ENCODE measurements around the gene F3. TPM values are rescaled to one million over a fixed set of nuclear protein-coding genes. Genes with fewer than 3 reads are reported as not detected.

Gene F3
- total and polyA plus RNA-seq, 2 of the 13 experiments (the other 11 are each of a cell fraction or from before 2014, with no cell fraction given) = 5.8 to 9.0 TPM

- ChIA-PET CTCF (ENCODE audit: low intra/inter-chr PET ratio, low total read pairs) (no interaction called here), POLR2A (no interaction called here)
- TF ChIP-seq ZNF484 (CRISPR knock-in tag; IDR thresholded peaks at IDR 0.05; ENCODE audit: borderline replicate concordance, low read depth) (no peak), ZNF703 (CRISPR knock-in tag; IDR thresholded peaks at IDR 0.05; ENCODE audit: borderline replicate concordance) (no peak), KDM2A (CRISPR knock-in tag; IDR thresholded peaks at IDR 0.05; ENCODE audit: borderline replicate concordance, low read depth) (no peak), ZNF589 (CRISPR knock-in tag; conservative IDR thresholded peaks at IDR 0.05) (no peak)
- no peaks in the 10 kb centered on the region for H3K36me3 ChIP-seq (replicated peaks in 1 of 2; ENCODE audit: control insufficient read depth in 1 of 2, insufficient read depth in 2 of 2, low read length in 2 of 2)
- H2AFZ ChIP-seq (ENCODE audit: low read length) = no peak overlapping the region
- no peak overlapping the region for H3K27ac ChIP-seq (ENCODE audit: extremely low read length, insufficient read depth, low read length)
- no peak overlapping the region for H3K9ac ChIP-seq (ENCODE audit: insufficient read depth, low read depth, low read length)
- FAIRE-seq = no peak
- ATAC-seq = peak; percentile 34; the same call in 1 of the 3 replicates
- H3K9me3 ChIP-seq (ENCODE audit: low read length) = no peaks in the 10 kb centered on the region
- H3K4me2 ChIP-seq (ENCODE audit: low read depth, low read length) = no peak overlapping the region
- H3K4me3 ChIP-seq (replicated peaks in 1 of 3; ENCODE audit: insufficient read depth in 1 of 3, low read depth in 2 of 3, low read length in 3 of 3) = no peak overlapping the region
- no TSS peak for BruUV-seq (replicated peaks)
- 32% methylated on average over 4 of the region's 4 CpGs for WGBS (ENCODE audit: low lambda C conversion rate)
- peaks cover 8% of the 10 kb centered on the region; the same call in 1 of the 2 replicates for H3K4me1 ChIP-seq (ENCODE audit: insufficient read depth, low read length)
- intact Hi-C loops (cut with micrococcal nuclease; ENCODE audit: unreplicated experiment) = no loop called here
- no peak for DNase-seq (ENCODE audit: low spot score)
- H3K27me3 ChIP-seq (ENCODE audit: control insufficient read depth in 1 of 2, insufficient read depth in 2 of 2, low read length in 2 of 2) = peaks cover 0 to 17% of the 10 kb centered on the region in 2 experiments; a peak in 3 of 5 replicates
- in situ Hi-C loops (cut with HindIII; ENCODE audit: extremely low pct_ligation_motif_present, low pct_unique_long_range_greater_than_20kb) = no loop called here
- no peaks in the 10 kb centered on the region for H3K79me2 ChIP-seq (ENCODE audit: insufficient read depth, low read length)
- no peaks in the 10 kb centered on the region for H4K20me1 ChIP-seq (ENCODE audit: insufficient read depth, low read length)
These were observed 48.2 kb upstream of the F3 start for GRCh38 chr1:94589728-94590127.

GRCh38 chr1:94582565-94582964 lies 41.0 kb upstream of the F3 start:
- ATAC-seq (no peak), FAIRE-seq (no peak), DNase-seq (ENCODE audit: low spot score) (no peak)
- TF ChIP-seq HHEX (CRISPR knock-in tag; IDR thresholded peaks at IDR 0.05) = no peak
- TF ChIP-seq MZF1 (CRISPR knock-in tag; IDR thresholded peaks at IDR 0.05; ENCODE audit: borderline replicate concordance) = no peak
- no peak for TF ChIP-seq FOXP1 (IDR thresholded peaks at IDR 0.05)
- no peak for TF ChIP-seq FOXP1 (CRISPR knock-in tag; IDR thresholded peaks at IDR 0.05)
- TF ChIP-seq NFYC (CRISPR knock-in tag; IDR thresholded peaks at IDR 0.05) = no peak
- no peak for TF ChIP-seq ZNF547 (CRISPR knock-in tag; IDR thresholded peaks at IDR 0.05)
- no peak for TF ChIP-seq SRY (CRISPR knock-in tag; IDR thresholded peaks at IDR 0.05)
- TF ChIP-seq SNAPC4 (CRISPR knock-in tag; IDR thresholded peaks at IDR 0.05) = no peak
- no peak for TF ChIP-seq HIVEP1 (CRISPR knock-in tag; IDR thresholded peaks at IDR 0.05)
- no peak for TF ChIP-seq PBX3 (CRISPR knock-in tag; IDR thresholded peaks at IDR 0.05; ENCODE audit: borderline replicate concordance)
- no TSS peak for BruUV-seq (replicated peaks)
- Histone ChIP-seq H3K27ac (ENCODE audit: extremely low read length, insufficient read depth, low read length) (no peak overlapping the region), H3K9ac (ENCODE audit: insufficient read depth, low read depth, low read length) (no peak overlapping the region), H3K36me3 (replicated peaks in 1 of 2; ENCODE audit: control insufficient read depth in 1 of 2, insufficient read depth in 2 of 2, low read length in 2 of 2) (no peaks in the 10 kb centered on the region), H4K20me1 (ENCODE audit: insufficient read depth, low read length) (no peaks in the 10 kb centered on the region), H3K4me3 (replicated peaks in 1 of 3; ENCODE audit: insufficient read depth in 1 of 3, low read depth in 2 of 3, low read length in 3 of 3) (no peak overlapping the region), H3K4me2 (ENCODE audit: low read depth, low read length) (no peak overlapping the region), H3K9me3 (ENCODE audit: low read length) (no peaks in the 10 kb centered on the region), H3K27me3 (ENCODE audit: control insufficient read depth in 1 of 2, insufficient read depth in 2 of 2, low read length in 2 of 2) (peaks cover 0 to 3% of the 10 kb centered on the region in 2 experiments; a peak in 1 of 5 replicates), H2AFZ (ENCODE audit: low read length) (no peak overlapping the region), H3K79me2 (ENCODE audit: insufficient read depth, low read length) (no peaks in the 10 kb centered on the region), H3K4me1 (ENCODE audit: insufficient read depth, low read length) (peaks cover 24% of the 10 kb centered on the region)
- POLR2A ChIA-PET = interaction anchor here (0.9 kb wide), 1 partner anchor 9 kb away, joined by 3 read pairs; no protein-coding TSS in a partner anchor
- CTCF ChIA-PET (ENCODE audit: low intra/inter-chr PET ratio, low total read pairs) = no interaction called here
- in situ Hi-C loops (cut with HindIII; ENCODE audit: extremely low pct_ligation_motif_present, low pct_unique_long_range_greater_than_20kb) (no loop called here), intact Hi-C loops (cut with micrococcal nuclease; ENCODE audit: unreplicated experiment) (no loop called here)
- WGBS (ENCODE audit: low lambda C conversion rate) = 87% methylated on average over 2 of the region's 2 CpGs
